GM20431 (cell line): ENCODE data around the gene RXFP1.

Source experiments
- in situ Hi-C: fragments of 300-500 bp; cut with MseI, MboI; formaldehyde crosslinking; loops from one replicate; pipeline ENCODE4 v1.15.0; 2020; ENCODE audit warnings: low sequenced_read_pairs; ENCODE audit not compliant: unreplicated experiment

The RXFP1 gene

GRCh38 chr4:158666892-158667291 lies 145.2 kb downstream of the RXFP1 start:
- in situ Hi-C loops, result no loop called here

- in situ Hi-C loops, result no loop called here
These were observed 146.0 kb downstream of the RXFP1 start for GRCh38 chr4:158667651-158668198.

- in situ Hi-C loops, result no loop called here
These were observed 147.6 kb downstream of the RXFP1 start for GRCh38 chr4:158669310-158669709.

GRCh38 chr4:158670975-158671664 lies 149.4 kb downstream of the RXFP1 start:
- in situ Hi-C loops, result no loop called here

GRCh38 chr4:158671665-158671914 lies 149.9 kb downstream of the RXFP1 start, which contains the start of gene C4orf46:
C4orf46 (minus strand) TSS chr4:158671887; CDS start chr4:158671801, 86 bp downstream.
- in situ Hi-C loops, result no loop called here

GRCh38 chr4:158671915-158672806 lies 150.5 kb downstream of the RXFP1 start, which contains the start of gene ETFDH:
ETFDH (plus strand) TSS chr4:158672296; CDS start chr4:158672457, 161 bp downstream.
- in situ Hi-C loops, result no loop called here

GRCh38 chr4:158673633-158674032 lies 152.0 kb downstream of the RXFP1 start:
- in situ Hi-C loops, result no loop called here

GRCh38 chr4:158676076-158676475 lies 154.4 kb downstream of the RXFP1 start:
- in situ Hi-C loops, result no loop called here

- in situ Hi-C loops, result no loop called here
These were observed 157.1 kb downstream of the RXFP1 start for GRCh38 chr4:158678767-158679166.

GRCh38 chr4:158681629-158682028 lies 159.9 kb downstream of the RXFP1 start:
- in situ Hi-C loops, result no loop called here

GRCh38 chr4:158682066-158682465 lies 160.4 kb downstream of the RXFP1 start:
- in situ Hi-C loops, result no loop called here

- in situ Hi-C loops, result no loop called here
These were observed 167.1 kb downstream of the RXFP1 start for GRCh38 chr4:158688813-158689212.
